Measurements from ENCODE around the gene MRPL14. TPM values are rescaled to one million over a fixed set of nuclear protein-coding genes. Genes with fewer than 3 reads are reported as not detected.

MRPL14 gene
- polyA plus RNA-seq, 12 donors, result 25.5 to 46.2 (median 30.6) TPM; not detected in 1

GRCh38 chr6:44067173-44068139 lies 59.8 kb downstream of the MRPL14 start:
- DNase-seq, result no peak

GRCh38 chr6:44066394-44067172 lies 60.7 kb downstream of the MRPL14 start:
- no peak for DNase-seq

GRCh38 chr6:44065443-44066140 lies 61.7 kb downstream of the MRPL14 start:
- no peak for DNase-seq

- no peak for DNase-seq
These were observed 62.3 kb downstream of the MRPL14 start for GRCh38 chr6:44064948-44065272.

- DNase-seq, result no peak
These were observed 62.9 kb downstream of the MRPL14 start for GRCh38 chr6:44064089-44064947.

GRCh38 chr6:44063561-44064059 lies 63.6 kb downstream of the MRPL14 start:
- no peak for DNase-seq

Other genes starting within 250 kb of the MRPL14 start
- 10 to 100 TPM in 11 of 12 donors, not detected in 1; 13.4 to 37.5 (median 17.9) TPM for gene TMEM63B, start 102 bp upstream of the MRPL14 start, polyA plus RNA-seq (ENCODE audit: insufficient read length in 12 of 12)
- gene CAPN11, start 31.4 kb upstream of the MRPL14 start, polyA plus RNA-seq (ENCODE audit: insufficient read length in 12 of 12), result under 1 TPM in 10 of 12 donors, not detected in 2; 0.14 to 0.46 (median 0.29) TPM
- 10 to 100 TPM in 9 of 12 donors, 1 to 10 TPM in 1, not detected in 2; 7.9 to 28.6 (median 18.8) TPM for gene MYMX, start 89.5 kb upstream of the MRPL14 start, polyA plus RNA-seq (ENCODE audit: insufficient read length in 12 of 12)
- 10 to 100 TPM in 11 of 12 donors, not detected in 1; 55.1 to 90.8 (median 73.6) TPM for gene SLC29A1, start 96.1 kb upstream of the MRPL14 start, polyA plus RNA-seq (ENCODE audit: insufficient read length in 12 of 12)
- gene HSP90AB1, start 119.6 kb upstream of the MRPL14 start, polyA plus RNA-seq (ENCODE audit: insufficient read length in 12 of 12), result 1,000 to 10,000 TPM in 3 of 12 donors, 100 to 1,000 TPM in 8, not detected in 1; 766 to 1,134 (median 924) TPM
- 10 to 100 TPM in 11 of 12 donors, not detected in 1; 26.4 to 41.9 (median 30.6) TPM for gene SLC35B2, start 130.1 kb upstream of the MRPL14 start, polyA plus RNA-seq (ENCODE audit: insufficient read length in 12 of 12)
- 1 to 10 TPM in 11 of 12 donors, not detected in 1; 3.1 to 9.2 (median 4.5) TPM for gene NFKBIE, start 138.1 kb upstream of the MRPL14 start, polyA plus RNA-seq (ENCODE audit: insufficient read length in 12 of 12)
- 1 to 10 TPM in 2 of 12 donors, under 1 TPM in 8, not detected in 2; 0.15 to 2.8 (median 0.38) TPM for gene TMEM151B, start 143.0 kb upstream of the MRPL14 start, polyA plus RNA-seq (ENCODE audit: insufficient read length in 12 of 12)
- 10 to 100 TPM in 1 of 12 donors, 1 to 10 TPM in 10, not detected in 1; 7.4 to 13.8 (median 8.7) TPM for gene AARS2, start 185.9 kb upstream of the MRPL14 start, polyA plus RNA-seq (ENCODE audit: insufficient read length in 12 of 12)
- gene SPATS1, start 215.2 kb upstream of the MRPL14 start, polyA plus RNA-seq (ENCODE audit: insufficient read length in 12 of 12), result not detected